GM12801 (cell line): ENCODE results near the gene KRT5.

Experiments
- CTCF ChIP-seq: IDR thresholded peaks from one replicate; pipeline ENCODE4 v1.5.1; 2011; ENCODE audit warnings: control low read depth; ENCODE audit not compliant: insufficient read length; ENCODE audit errors: extremely low read depth

KRT5 gene

GRCh38 chr12:52529846-52530245, 9.7 kb upstream of the KRT5 start:
- no peak for TF ChIP-seq CTCF

GRCh38 chr12:52529417-52529816, 9.2 kb upstream of the KRT5 start:
- TF ChIP-seq CTCF, result no peak

GRCh38 chr12:52528641-52529143, 8.5 kb upstream of the KRT5 start:
- no peak for TF ChIP-seq CTCF

- no peak for TF ChIP-seq CTCF
Observed at GRCh38 chr12:52527121-52527800, 7.1 kb upstream of the KRT5 start.

GRCh38 chr12:52526511-52526951, 6.3 kb upstream of the KRT5 start:
- TF ChIP-seq CTCF, result no peak

- no peak for TF ChIP-seq CTCF
Observed at GRCh38 chr12:52525661-52526499, 5.7 kb upstream of the KRT5 start.

GRCh38 chr12:52524898-52525591, 4.9 kb upstream of the KRT5 start:
- TF ChIP-seq CTCF, result no peak
